Measurements from ENCODE around the gene LPIN3. TPM values are rescaled to one million over a fixed set of nuclear protein-coding genes. Genes with fewer than 3 reads are reported as not detected.

LPIN3 gene
- total and polyA plus RNA-seq, 2 donors (not counting 3 experiments of a cell fraction or from before 2014, with no cell fraction given), result 2.1 to 3.0 TPM

DNA sequence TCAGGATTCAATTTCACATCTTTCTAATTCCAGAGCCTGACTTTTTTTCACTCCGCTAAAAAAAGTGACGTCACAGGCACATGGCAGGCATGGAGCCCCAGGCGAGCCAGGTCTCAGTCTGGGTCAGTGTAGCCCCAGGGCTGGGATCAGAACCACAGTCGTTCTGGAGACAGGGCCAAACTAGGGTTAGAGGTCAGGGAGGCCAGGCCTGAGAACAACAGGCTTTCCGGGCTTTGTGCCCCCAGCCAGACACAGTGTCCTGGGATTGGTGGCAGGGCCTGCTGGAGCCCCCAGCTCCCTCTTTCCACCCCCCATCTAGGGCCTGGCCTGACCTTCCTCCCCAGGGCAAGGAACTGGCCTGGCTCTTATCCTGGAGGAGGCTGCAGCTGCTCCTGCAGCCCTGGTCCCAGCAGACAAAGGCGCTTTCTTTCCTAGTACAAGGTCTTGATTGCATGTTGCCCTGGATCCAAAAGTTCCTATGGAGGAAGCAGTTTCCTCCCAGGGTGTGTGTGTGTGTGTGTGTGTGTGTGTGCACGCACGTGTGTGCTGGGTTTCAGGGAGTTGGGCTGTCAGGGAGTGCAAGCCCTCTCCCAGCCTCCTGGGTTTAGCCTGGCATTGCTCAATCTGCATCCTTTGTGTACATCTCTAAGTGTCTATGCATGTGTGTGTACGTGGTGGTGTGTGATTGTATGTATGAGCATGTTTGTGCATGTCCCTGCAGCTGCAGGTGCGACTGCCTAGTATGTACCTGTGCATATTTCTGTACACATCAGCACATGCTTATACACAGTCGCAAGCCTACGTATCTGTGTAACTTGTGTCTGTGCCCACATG, 52.5 kb downstream of the LPIN3 start:
- Histone ChIP-seq H3K27ac (ENCODE audit: insufficient read depth, low read depth, low read length) (no peak overlapping the region), H3K9me1 (replicated peaks; ENCODE audit: control insufficient read depth, extremely low read depth, insufficient read depth, low read length) (no peaks in the 10 kb centered on the region), H3K36me3 (ENCODE audit: control insufficient read depth in 2 of 2, extremely low read depth in 1 of 2, insufficient read depth in 2 of 2, low read length in 2 of 2) (no peaks in the 10 kb centered on the region), H4K20me1 (replicated peaks; ENCODE audit: control insufficient read depth, extremely low read depth, insufficient read depth, low read length) (no peaks in the 10 kb centered on the region), H3K4me3 (replicated peaks in 1 of 3; ENCODE audit: insufficient read depth in 1 of 3, low read depth in 1 of 3, low read length in 3 of 3) (no peak overlapping the region), H3K79me2 (ENCODE audit: control insufficient read depth, insufficient read depth, low read length) (no peaks in the 10 kb centered on the region), H3K4me1 (ENCODE audit: control insufficient read depth, extremely low read depth, insufficient read depth, low read length) (no peaks in the 10 kb centered on the region), H2AFZ (ENCODE audit: low read depth, low read length) (no peak overlapping the region), H3K9me3 (replicated peaks; ENCODE audit: control insufficient read depth, insufficient read depth, low read length) (no peaks in the 10 kb centered on the region), H3K4me2 (ENCODE audit: insufficient read depth, low read length) (no peak overlapping the region), H3K27me3 (ENCODE audit: control insufficient read depth in 2 of 2, insufficient read depth in 2 of 2, low read length in 2 of 2) (no peaks in the 10 kb centered on the region), H3K9ac (replicated peaks; ENCODE audit: extremely low read depth, insufficient read depth, low read length) (no peak overlapping the region)
- dilution Hi-C loops (cut with MboI; ENCODE audit: extremely low pct_ligation_motif_present, low sequenced_read_pairs) (no loop called here), intact Hi-C loops (cut with micrococcal nuclease) (no loop called here)
- no peak for DNase-seq (ENCODE audit: low read depth, low spot score)
- POLR2A ChIA-PET, result no interaction called here
- FAIRE-seq, result no peak
- no TSS peak for BruUV-seq (replicated peaks)
- TF ChIP-seq POLR2AphosphoS5 (IDR thresholded peaks at IDR 0.05; ENCODE audit: insufficient read depth, low read depth, low read length) (no peak), JUN (IDR thresholded peaks at IDR 0.05; ENCODE audit: borderline replicate concordance, insufficient read depth, insufficient read length, low read depth) (no peak)
- CTCF ChIA-PET, result no interaction called here

DNA sequence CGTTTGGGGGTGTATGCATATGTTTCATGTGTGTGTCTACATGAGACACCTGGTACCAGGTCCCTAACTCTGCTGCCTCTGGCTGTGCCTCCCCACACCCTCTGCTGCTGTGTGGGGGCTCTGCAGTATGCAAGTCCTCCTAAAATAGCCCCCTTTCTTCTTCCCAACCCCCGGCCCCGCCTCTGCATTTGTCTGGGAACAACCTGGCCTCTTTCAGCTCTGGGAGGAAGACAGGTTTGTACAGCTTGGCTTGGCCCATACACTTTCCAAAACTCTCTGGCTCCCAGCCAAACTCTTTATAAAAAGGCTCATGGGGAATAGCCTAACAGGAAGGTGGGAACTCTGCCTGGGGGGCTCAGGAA, 53.1 kb downstream of the LPIN3 start:
- Histone ChIP-seq H3K4me1 (ENCODE audit: control insufficient read depth, extremely low read depth, insufficient read depth, low read length) (no peaks in the 10 kb centered on the region), H3K27ac (ENCODE audit: insufficient read depth, low read depth, low read length) (no peak overlapping the region), H4K20me1 (replicated peaks; ENCODE audit: control insufficient read depth, extremely low read depth, insufficient read depth, low read length) (no peaks in the 10 kb centered on the region), H3K9me3 (replicated peaks; ENCODE audit: control insufficient read depth, insufficient read depth, low read length) (no peaks in the 10 kb centered on the region), H3K4me2 (ENCODE audit: insufficient read depth, low read length) (no peak overlapping the region), H3K4me3 (replicated peaks in 1 of 3; ENCODE audit: insufficient read depth in 1 of 3, low read depth in 1 of 3, low read length in 3 of 3) (no peak overlapping the region), H3K27me3 (ENCODE audit: control insufficient read depth in 2 of 2, insufficient read depth in 2 of 2, low read length in 2 of 2) (no peaks in the 10 kb centered on the region), H3K36me3 (ENCODE audit: control insufficient read depth in 2 of 2, extremely low read depth in 1 of 2, insufficient read depth in 2 of 2, low read length in 2 of 2) (no peaks in the 10 kb centered on the region), H2AFZ (ENCODE audit: low read depth, low read length) (no peak overlapping the region), H3K79me2 (ENCODE audit: control insufficient read depth, insufficient read depth, low read length) (no peaks in the 10 kb centered on the region), H3K9ac (replicated peaks; ENCODE audit: extremely low read depth, insufficient read depth, low read length) (no peak overlapping the region), H3K9me1 (replicated peaks; ENCODE audit: control insufficient read depth, extremely low read depth, insufficient read depth, low read length) (no peaks in the 10 kb centered on the region)
- TF ChIP-seq POLR2A (IDR thresholded peaks at IDR 0.05; ENCODE audit: low read depth, low read length), result no peak
- TF ChIP-seq MYC (IDR thresholded peaks at IDR 0.05; ENCODE audit: low read depth, low read length), result no peak
- TF ChIP-seq EZH2 (IDR thresholded peaks at IDR 0.05; ENCODE audit: borderline replicate concordance, low read depth, low read length, severe bottlenecking), result no peak
- TF ChIP-seq, protein P1, sequence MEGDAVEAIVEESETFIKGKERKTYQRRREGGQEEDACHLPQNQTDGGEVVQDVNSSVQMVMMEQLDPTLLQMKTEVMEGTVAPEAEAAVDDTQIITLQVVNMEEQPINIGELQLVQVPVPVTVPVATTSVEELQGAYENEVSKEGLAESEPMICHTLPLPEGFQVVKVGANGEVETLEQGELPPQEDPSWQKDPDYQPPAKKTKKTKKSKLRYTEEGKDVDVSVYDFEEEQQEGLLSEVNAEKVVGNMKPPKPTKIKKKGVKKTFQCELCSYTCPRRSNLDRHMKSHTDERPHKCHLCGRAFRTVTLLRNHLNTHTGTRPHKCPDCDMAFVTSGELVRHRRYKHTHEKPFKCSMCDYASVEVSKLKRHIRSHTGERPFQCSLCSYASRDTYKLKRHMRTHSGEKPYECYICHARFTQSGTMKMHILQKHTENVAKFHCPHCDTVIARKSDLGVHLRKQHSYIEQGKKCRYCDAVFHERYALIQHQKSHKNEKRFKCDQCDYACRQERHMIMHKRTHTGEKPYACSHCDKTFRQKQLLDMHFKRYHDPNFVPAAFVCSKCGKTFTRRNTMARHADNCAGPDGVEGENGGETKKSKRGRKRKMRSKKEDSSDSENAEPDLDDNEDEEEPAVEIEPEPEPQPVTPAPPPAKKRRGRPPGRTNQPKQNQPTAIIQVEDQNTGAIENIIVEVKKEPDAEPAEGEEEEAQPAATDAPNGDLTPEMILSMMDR (IDR thresholded peaks at IDR 0.05; ENCODE audit: extremely low read depth in 1 of 2, insufficient read depth in 1 of 2, low read depth in 1 of 2, low read length in 2 of 2), result no peak
- no peak for TF ChIP-seq GATA2 (IDR thresholded peaks at IDR 0.05; ENCODE audit: insufficient read depth, insufficient read length, low read depth, low read length)
- intact Hi-C loops (cut with micrococcal nuclease), result no loop called here
- FAIRE-seq, result no peak
- DNase-seq (ENCODE audit: low read depth, low spot score), result no peak
- POLR2A ChIA-PET, result no interaction called here
- dilution Hi-C loops (cut with MboI; ENCODE audit: extremely low pct_ligation_motif_present, low sequenced_read_pairs), result no loop called here
- CTCF ChIA-PET, result interaction anchor here (0.6 kb wide), 1 partner anchor 676 kb away, joined by 3 read pairs; no protein-coding TSS in a partner anchor
- BruUV-seq (replicated peaks), result no TSS peak
